H1 (cell line): ENCODE measurements around the gene WASL. TPM values are rescaled to one million over a fixed set of nuclear protein-coding genes. Genes with fewer than 3 reads are reported as not detected.

Source experiments
- CTCF ChIA-PET: fragments of 300-600 bp; sonication (Branson Sonifier 250); formaldehyde crosslinking; loops from one replicate; lab custom pipeline; 2021; ENCODE audit not compliant: partially characterized antibody; lab: Charles Lee
- POLR2A ChIA-PET: fragments of 300-600 bp; sonication (Branson Sonifier 250); formaldehyde crosslinking; loops from one replicate; lab custom pipeline; 2021; ENCODE audit warnings: inconsistent platforms; ENCODE audit not compliant: partially characterized antibody; lab: Charles Lee
- DNase-seq, 2 experiments: peaks; one replicate each; pipeline versions ENCODE4 v3.0.0 to v3.0.0-alpha.2; 2010 to 2022; ENCODE audit warnings: low spot score in 2 of 2, low read depth in 1 of 2, mixed read lengths in 1 of 2
- FAIRE-seq: peaks from 2 replicates; lab custom pipeline; 2011; peaks lifted over from hg19 to GRCh38; lab: Jason Lieb, UNC
- H2AFZ ChIP-seq: 2 replicates; pipeline ENCODE4 v1.8.1; 2012; ENCODE audit warnings: low read length, inconsistent platforms
- H2AK5ac ChIP-seq: 2 replicates; pipeline ENCODE4 v1.6.1; 2013; ENCODE audit warnings: low read depth, low read length
- H2BK120ac ChIP-seq: replicated peaks from 2 replicates; pipeline ENCODE3; 2013; ENCODE audit warnings: low read depth, low read length, inconsistent platforms
- H2BK12ac ChIP-seq: 2 replicates; pipeline ENCODE4 v1.6.1; 2013; ENCODE audit warnings: low read depth, low read length
- H2BK15ac ChIP-seq: 2 replicates; pipeline ENCODE4 v1.6.1; 2013; ENCODE audit warnings: low read length
- H2BK20ac ChIP-seq: 2 replicates; pipeline ENCODE4 v1.6.1; 2013; ENCODE audit warnings: low read length
- H2BK5ac ChIP-seq: 2 replicates; pipeline ENCODE4 v1.6.1; 2013; ENCODE audit warnings: low read depth, low read length
- H3K14ac ChIP-seq: 2 replicates; pipeline ENCODE4 v1.6.1; 2013; ENCODE audit warnings: inconsistent platforms; ENCODE audit not compliant: insufficient read length
- H3K18ac ChIP-seq: 2 replicates; pipeline ENCODE4 v1.6.1; 2013; ENCODE audit warnings: low read length; ENCODE audit errors: extremely low read depth
- H3K23ac ChIP-seq: 2 replicates; pipeline ENCODE4 v1.6.1; 2013; ENCODE audit warnings: inconsistent platforms; ENCODE audit not compliant: insufficient read length
- H3K23me2 ChIP-seq: 2 replicates; pipeline ENCODE4 v1.6.1; 2013; ENCODE audit warnings: low read depth, low read length
- H3K27ac ChIP-seq: 2 replicates; pipeline ENCODE4 v1.6.1; 2011; ENCODE audit warnings: low read depth, low read length, inconsistent platforms
- H3K27me3 ChIP-seq, 4 experiments: replicated peaks in 1 of 4; 1 replicate in 1 of 4; 2 replicates in 3 of 4; pipeline versions ENCODE4 v1.6.1 to v1.8.1; 2011 to 2013; ENCODE audit warnings: low read length in 3 of 4, mild to moderate bottlenecking in 3 of 4, inconsistent platforms in 2 of 4, mixed read lengths in 2 of 4, moderate library complexity in 1 of 4; ENCODE audit not compliant: control insufficient read depth in 3 of 4, insufficient read depth in 3 of 4; ENCODE audit errors: extremely low read depth in 1 of 4
- H3K36me3 ChIP-seq, 4 experiments: 2 replicates each; pipeline versions ENCODE4 v1.6.1 to v1.8.1; 2011 to 2013; ENCODE audit warnings: mild to moderate bottlenecking in 4 of 4, low read length in 3 of 4, moderate library complexity in 2 of 4, control low read depth in 1 of 4, inconsistent platforms in 1 of 4; ENCODE audit not compliant: insufficient read depth in 4 of 4, control insufficient read depth in 2 of 4
- H3K4ac ChIP-seq: replicated peaks from 2 replicates; pipeline ENCODE3; 2013; ENCODE audit warnings: low read length, low read depth, mixed read lengths, inconsistent platforms; ENCODE audit not compliant: insufficient read length
- H3K4me1 ChIP-seq, 4 experiments: replicated peaks in 1 of 4; 1 replicate in 1 of 4; 2 replicates in 3 of 4; pipeline versions ENCODE4 v1.6.1 to v1.8.1; 2011 to 2013; ENCODE audit warnings: low read length in 3 of 4, inconsistent platforms in 2 of 4, mixed read lengths in 1 of 4; ENCODE audit not compliant: insufficient read depth in 4 of 4, control insufficient read depth in 3 of 4
- H3K4me2 ChIP-seq, 2 experiments: 2 replicates each; pipeline versions ENCODE4 v1.6.1 to v1.8.1; 2011 to 2013; ENCODE audit warnings: low read depth in 2 of 2, low read length in 2 of 2, control low read depth in 1 of 2, inconsistent platforms in 1 of 2, mild to moderate bottlenecking in 1 of 2; ENCODE audit not compliant: insufficient read depth in 1 of 2
- H3K4me3 ChIP-seq, 4 experiments: fragments of 200-600, 300-600 bp in 1 of 4; sonication (generic), shearing (Covaris generic), sonication (Bioruptor Twin) in 1 of 4; 2 replicates each; pipeline versions ENCODE4 v1.5.1 to v1.8.1; 2011 to 2016; ENCODE audit warnings: low read length in 4 of 4, low read depth in 3 of 4, control low read depth in 2 of 4, inconsistent platforms in 2 of 4, mild to moderate bottlenecking in 2 of 4, mixed read lengths in 1 of 4, moderate library complexity in 1 of 4; ENCODE audit not compliant: insufficient read depth in 2 of 4; ENCODE audit errors: extremely low read depth in 1 of 4
- H3K56ac ChIP-seq: replicated peaks from 2 replicates; pipeline ENCODE3; 2013; ENCODE audit warnings: low read depth, mild to moderate bottlenecking, mixed read lengths, low read length, inconsistent platforms; ENCODE audit not compliant: insufficient read length
- H3K79me1 ChIP-seq: 2 replicates; pipeline ENCODE4 v1.6.1; 2013; ENCODE audit warnings: low read depth, low read length, control low read depth
- H3K79me2 ChIP-seq, 2 experiments: 2 replicates each; pipeline versions ENCODE4 v1.6.1 to v1.8.1; 2012 to 2013; ENCODE audit warnings: low read length in 2 of 2, mild to moderate bottlenecking in 2 of 2, inconsistent platforms in 1 of 2; ENCODE audit not compliant: insufficient read depth in 2 of 2, control insufficient read depth in 1 of 2
- H3K9ac ChIP-seq, 4 experiments: replicated peaks in 1 of 4; 1 replicate in 1 of 4; 2 replicates in 3 of 4; pipeline versions ENCODE4 v1.6.1 to v1.8.1; 2011 to 2013; ENCODE audit warnings: low read depth in 3 of 4, low read length in 3 of 4, control low read depth in 2 of 4, mild to moderate bottlenecking in 2 of 4, moderate library complexity in 2 of 4, inconsistent platforms in 1 of 4; ENCODE audit errors: extremely low read depth in 1 of 4
- H3K9me3 ChIP-seq, 2 experiments: 2 replicates each; pipeline versions ENCODE4 v1.6.1 to v1.8.1; 2012 to 2013; ENCODE audit warnings: mild to moderate bottlenecking in 2 of 2, moderate library complexity in 2 of 2, control low read depth in 1 of 2, inconsistent platforms in 1 of 2, low read depth in 1 of 2, low read length in 1 of 2, mixed read lengths in 1 of 2; ENCODE audit not compliant: insufficient read depth in 2 of 2
- H4K20me1 ChIP-seq, 2 experiments: replicated peaks in 1 of 2; 2 replicates each; pipeline versions ENCODE3 to v1.8.1; 2011 to 2013; ENCODE audit warnings: inconsistent platforms in 2 of 2, low read length in 2 of 2, mild to moderate bottlenecking in 1 of 2; ENCODE audit not compliant: insufficient read depth in 2 of 2, control insufficient read depth in 1 of 2
- H4K5ac ChIP-seq: 2 replicates; pipeline ENCODE4 v1.6.1; 2013; ENCODE audit warnings: low read length, low read depth, mixed read lengths, inconsistent platforms; ENCODE audit not compliant: insufficient read length
- H4K8ac ChIP-seq: 2 replicates; pipeline ENCODE4 v1.8.0; 2013; ENCODE audit warnings: mild to moderate bottlenecking, moderate library complexity, low read length, inconsistent platforms; ENCODE audit not compliant: insufficient read depth; ENCODE audit errors: extremely low read depth
- H4K91ac ChIP-seq: replicated peaks from 2 replicates; pipeline ENCODE3; 2013; ENCODE audit warnings: low read length, mixed read lengths, inconsistent platforms; ENCODE audit not compliant: insufficient read length
- KDM1A ChIP-seq: fragments of 200-600, 300-600 bp; sonication (generic); IDR thresholded peaks from 2 replicates; pipeline ENCODE4 v1.7.1; 2016; ENCODE audit warnings: mild to moderate bottlenecking, low read length, borderline replicate concordance
- RXRA ChIP-seq: IDR thresholded peaks from 2 replicates; pipeline ENCODE4 v1.6.1; 2011; ENCODE audit warnings: low read depth, mild to moderate bottlenecking, low read length, moderate library complexity; ENCODE audit not compliant: insufficient read depth
- WGBS, 2 experiments: shearing (Covaris generic) in 1 of 2; methylation state at CpG; one replicate each; pipeline versions ENCODE4 v1.1.6 to v1.1.7; 2013 to 2015; ENCODE audit warnings: low lambda C conversion rate in 2 of 2, mixed read lengths in 2 of 2, inconsistent platforms in 1 of 2, low coverage in 1 of 2, missing lambda C conversion rate in 1 of 2; ENCODE audit not compliant: insufficient replicate concordance in 2 of 2, insufficient coverage in 1 of 2, insufficient read length in 1 of 2; ENCODE audit errors: extremely low coverage in 1 of 2, missing lambda C conversion rate in 1 of 2; 5-methylcytosine and 5-hydroxymethylcytosine counted together
- polyA plus RNA-seq, 7 experiments: library from polyadenylated mRNA; depleted of rRNA in 3 of 7; stranded (reverse) in 5 of 7; unstranded in 2 of 7; fragments of >200 nt in 5 of 7; fragments of 200-250 nt in 2 of 7; gene quantifications; 1 replicate in 5 of 7; 2 replicates in 1 of 7; 4 replicates in 1 of 7; pipeline versions ENCODE4 v1.2.1 to v1.2.3, GENCODE V29; 2011 to 2013; ENCODE audit warnings: missing spikeins in 2 of 7, mixed read lengths in 2 of 7
- total RNA-seq: library from RNA; stranded (reverse); fragmentation: NEBNext Ultra II Directional; extraction: Animal tissue kit (Norgen Biotek cat#: 25700); gene quantifications from 2 replicates; pipeline ENCODE4 v1.2.1, GENCODE V29; 2021
- TF ChIP-seq, protein P1 (sequence below): IDR thresholded peaks from 2 replicates; pipeline ENCODE4 v1.6.1; 2012; ENCODE audit warnings: inconsistent platforms
- TF ChIP-seq, protein P2 (sequence below): IDR thresholded peaks from 2 replicates; pipeline ENCODE4 v1.6.1; 2011; ENCODE audit warnings: low read depth, mild to moderate bottlenecking, low read length; ENCODE audit not compliant: insufficient read depth

The WASL gene
- total and polyA plus RNA-seq, 2 of the 8 experiments (the other 6 are each of a cell fraction or from before 2014, with no cell fraction given) = 7.7 to 38.9 TPM

DNA sequence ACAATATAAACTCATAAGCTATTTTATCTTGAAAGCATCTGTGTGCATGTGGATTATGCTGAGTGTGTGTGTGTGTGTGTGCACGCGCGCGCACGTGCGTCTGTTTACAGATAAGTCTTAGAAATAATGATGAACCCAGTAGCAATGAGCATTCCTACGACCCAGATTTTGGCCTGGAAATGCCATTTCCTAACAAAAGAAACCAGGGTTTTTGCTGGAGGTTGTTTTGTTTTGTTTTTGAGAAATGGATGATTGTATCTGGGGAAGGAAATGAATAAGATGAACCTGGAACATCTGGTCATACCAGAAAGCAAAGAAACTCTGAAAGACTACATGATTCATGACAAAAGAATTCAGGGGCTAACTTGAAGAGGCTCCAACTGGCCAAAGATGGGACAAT is 115.2 kb downstream of the WASL start:
- no peaks in the 10 kb centered on the region; a peak in 1 of 7 replicates for H3K4me1 ChIP-seq
- no peak overlapping the region for H3K14ac ChIP-seq
- ChIA-PET CTCF (interaction anchor here (0.7 to 4.0 kb wide), 4 partner anchors 9 to 238 kb away, joined by 3 to 33 read pairs (median 8); no protein-coding TSS in a partner anchor), POLR2A (no interaction called here)
- no peak overlapping the region for H2AFZ ChIP-seq
- no peak overlapping the region for H2AK5ac ChIP-seq
- H3K4me3 ChIP-seq = no peak overlapping the region
- no peaks in the 10 kb centered on the region for H3K79me2 ChIP-seq
- no peaks in the 10 kb centered on the region for H3K79me1 ChIP-seq
- H3K27ac ChIP-seq = no peak overlapping the region
- no peak overlapping the region for H3K9ac ChIP-seq
- H3K23me2 ChIP-seq = 0 out of 2 replicates have a peak, but pooled peaks cover 1% of the 10 kb centered on the region
- H4K5ac ChIP-seq = no peak overlapping the region
- H2BK20ac ChIP-seq = no peak overlapping the region
- no peak overlapping the region for H3K23ac ChIP-seq
- H2BK12ac ChIP-seq = no peak overlapping the region
- H3K27me3 ChIP-seq = no peaks in the 10 kb centered on the region
- WGBS, 2 experiments = 96% methylated on average over 7 of the region's 7 CpGs; no CpG with 5 or more reads in 1 of the 2 experiments
- H2BK120ac ChIP-seq = no peak overlapping the region
- no peak overlapping the region for H4K91ac ChIP-seq
- DNase-seq (no peak), FAIRE-seq (no peak)
- H3K9me3 ChIP-seq = no peaks in the 10 kb centered on the region
- no peak overlapping the region for H3K18ac ChIP-seq
- H2BK15ac ChIP-seq = no peak overlapping the region
- H3K36me3 ChIP-seq = no peaks in the 10 kb centered on the region
- no peak overlapping the region for H4K8ac ChIP-seq
- no peak overlapping the region for H3K56ac ChIP-seq
- H4K20me1 ChIP-seq = no peaks in the 10 kb centered on the region
- no peak overlapping the region for H3K4ac ChIP-seq
- no peak overlapping the region for H2BK5ac ChIP-seq
- H3K4me2 ChIP-seq = no peak overlapping the region
- no peak for TF ChIP-seq RXRA
- TF ChIP-seq KDM1A = no peak
- TF ChIP-seq, protein P1, sequence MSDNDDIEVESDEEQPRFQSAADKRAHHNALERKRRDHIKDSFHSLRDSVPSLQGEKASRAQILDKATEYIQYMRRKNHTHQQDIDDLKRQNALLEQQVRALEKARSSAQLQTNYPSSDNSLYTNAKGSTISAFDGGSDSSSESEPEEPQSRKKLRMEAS = no peak
- TF ChIP-seq, protein P2, sequence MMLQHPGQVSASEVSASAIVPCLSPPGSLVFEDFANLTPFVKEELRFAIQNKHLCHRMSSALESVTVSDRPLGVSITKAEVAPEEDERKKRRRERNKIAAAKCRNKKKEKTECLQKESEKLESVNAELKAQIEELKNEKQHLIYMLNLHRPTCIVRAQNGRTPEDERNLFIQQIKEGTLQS = no peak
